Bronchial epithelial cell (primary cell): ENCODE measurements around the gene LCN1. TPM values are rescaled to one million over a fixed set of nuclear protein-coding genes. Genes with fewer than 3 reads are reported as not detected.

Source experiments
- DNase-seq: peaks from one replicate; pipeline ENCODE4 v3.0.0-alpha.2; 2010; ENCODE audit warnings: low read depth
- FAIRE-seq: peaks from 2 replicates; lab custom pipeline; 2011; peaks lifted over from hg19 to GRCh38; lab: Jason Lieb, UNC
- H3K27me3 ChIP-seq: 2 replicates; pipeline ENCODE4 v1.5.1; 2011; ENCODE audit warnings: low read length; ENCODE audit not compliant: control insufficient read depth, insufficient read depth
- H3K36me3 ChIP-seq: 2 replicates; pipeline ENCODE4 v1.5.1; 2011; ENCODE audit warnings: low read length; ENCODE audit not compliant: control insufficient read depth, insufficient read depth
- H3K4me3 ChIP-seq: 2 replicates; pipeline ENCODE4 v1.5.1; 2011; ENCODE audit warnings: mild to moderate bottlenecking, low read depth, low read length, control low read depth
- CTCF ChIP-seq: IDR thresholded peaks from 2 replicates; pipeline ENCODE4 v1.5.1; 2011; ENCODE audit warnings: mild to moderate bottlenecking, moderate library complexity, low read length, control low read depth, inconsistent platforms; ENCODE audit not compliant: insufficient read depth, severe bottlenecking
- total RNA-seq: library from RNA; depleted of rRNA; stranded (reverse); fragments of >200 nt; gene quantifications from 2 replicates; pipeline ENCODE4 v1.2.1, GENCODE V29; 2014

Gene LCN1
- total RNA-seq, 1 donor from 2014 or later = not detected

DNA sequence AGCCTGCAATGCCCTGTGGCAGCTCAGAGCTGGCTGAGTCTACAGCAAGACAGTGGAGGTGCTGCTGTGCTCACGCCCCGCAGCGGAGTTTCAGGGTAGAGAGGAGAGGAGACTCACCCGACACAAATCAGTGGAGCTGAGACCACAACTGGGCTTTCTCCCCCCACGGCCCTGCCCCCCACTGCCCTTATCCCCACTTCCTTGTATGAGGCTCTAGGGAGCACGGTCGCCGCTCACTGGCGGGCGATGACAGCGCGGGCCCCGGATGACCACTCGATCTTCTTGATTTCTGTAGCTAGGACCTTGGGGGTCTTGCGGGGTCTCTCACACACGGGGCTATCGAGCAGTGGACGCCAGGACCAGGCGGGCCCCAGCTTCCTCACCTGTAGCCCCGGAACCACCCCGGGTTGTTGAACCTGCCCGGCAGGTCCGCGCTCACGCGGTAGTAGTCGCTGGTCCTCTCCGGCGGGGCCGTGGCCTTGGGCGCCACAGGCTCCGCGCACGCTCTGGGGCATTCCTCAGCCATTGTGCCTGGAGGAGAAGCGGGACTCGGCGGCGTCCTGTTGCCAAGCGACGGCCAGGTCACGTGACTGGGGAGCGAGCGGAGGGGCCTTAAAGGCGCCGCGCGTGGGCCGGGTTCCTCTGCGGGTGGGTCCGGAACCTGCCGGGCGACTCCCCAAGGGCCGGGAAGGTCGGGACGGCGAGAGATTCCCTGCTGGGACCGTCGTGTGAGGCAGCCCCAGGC lies 21.7 kb upstream of the LCN1 start:
- no peak for FAIRE-seq

DNA sequence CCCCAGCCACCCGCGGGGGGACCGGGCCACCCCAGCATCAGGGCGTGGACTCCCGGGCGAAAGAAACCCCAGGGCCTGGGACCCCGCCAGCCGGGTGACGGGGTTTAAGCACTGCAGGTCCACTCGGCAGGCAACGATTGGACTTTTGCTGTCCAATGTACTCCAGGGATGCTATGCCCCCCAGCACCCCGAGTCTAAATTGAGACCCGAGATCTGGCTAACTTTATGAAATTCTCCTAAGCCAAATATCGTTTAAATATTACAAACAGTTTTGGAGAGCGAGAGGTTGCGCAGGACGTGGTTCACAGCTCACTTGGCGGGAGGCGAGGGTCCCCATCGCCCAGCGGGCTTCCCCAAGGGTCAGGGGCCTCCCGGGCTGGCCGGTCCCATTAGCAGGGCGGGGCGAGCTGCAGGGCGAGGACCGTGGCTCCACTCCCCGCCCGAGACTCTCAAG lies 21.1 kb upstream of the LCN1 start:
- peaks cover 20% of the 10 kb centered on the region for H3K36me3 ChIP-seq
- no peak for DNase-seq
- TF ChIP-seq CTCF = no peak
- peaks cover 2% of the 10 kb centered on the region for H3K27me3 ChIP-seq
- peak overlapping the region; percentile 95 for H3K4me3 ChIP-seq
- no peak for FAIRE-seq

More for the DNA sequence above, 21.7 kb upstream of the LCN1 start:
- peak overlapping the region; percentile 95 for H3K4me3 ChIP-seq
- TF ChIP-seq CTCF = no peak
- H3K36me3 ChIP-seq = peaks cover 15% of the 10 kb centered on the region
- peaks cover 2% of the 10 kb centered on the region for H3K27me3 ChIP-seq
- peak; percentile 50 for DNase-seq

- TF ChIP-seq CTCF = peak; percentile 91
- peak within 1 kb of the TSS; percentile 95 for H3K4me3 ChIP-seq
- FAIRE-seq = no peak
- peaks cover 2% of the 10 kb centered on the region for H3K27me3 ChIP-seq
- DNase-seq = peak; percentile 46
- H3K36me3 ChIP-seq = peaks cover 21% of the 10 kb centered on the region
Observed at GRCh38 chr9:135500525-135501260, 20.5 kb upstream of the LCN1 start, which contains the start of gene MRPS2. MRPS2 (plus strand) TSS chr9:135500682; CDS start chr9:135500711, 29 bp downstream.

GRCh38 chr9:135501261-135502167 lies 19.7 kb upstream of the LCN1 start:
- DNase-seq (peak; percentile 37), FAIRE-seq (no peak)
- peaks cover 2% of the 10 kb centered on the region for H3K27me3 ChIP-seq
- no peak for TF ChIP-seq CTCF
- peaks cover 21% of the 10 kb centered on the region for H3K36me3 ChIP-seq
- H3K4me3 ChIP-seq = peak overlapping the region; percentile 95

- DNase-seq (no peak), FAIRE-seq (no peak)
- H3K4me3 ChIP-seq = no peak overlapping the region
- TF ChIP-seq CTCF = no peak
- H3K36me3 ChIP-seq = peaks cover 21% of the 10 kb centered on the region
- peaks cover 2% of the 10 kb centered on the region for H3K27me3 ChIP-seq
Observed at GRCh38 chr9:135502168-135502872, 18.9 kb upstream of the LCN1 start.
